Natural killer cell (primary cell): ENCODE data around the gene GALK1. TPM values are rescaled to one million over a fixed set of nuclear protein-coding genes. Genes with fewer than 3 reads are reported as not detected.

ENCODE experiments used
- ATAC-seq, 3 donors: fragments of 150-1000 bp in 2 of 3; fragments of 200-7000 bp in 1 of 3; cut with Tn5 transposase; 1 replicate in 1 of 3; 2 replicates in 2 of 3; pipeline ENCODE4 v1.10.0; 2021; ENCODE audit warnings: mild to moderate bottlenecking in 2 of 3, moderate library complexity in 2 of 3
- DNase-seq, 2 donors: peaks; one replicate each; pipeline versions ENCODE4 v3.0.0 to v3.0.0-alpha.2; 2013 to 2021; ENCODE audit warnings: mixed read lengths in 1 of 2
- H3K27ac ChIP-seq: one replicate; pipeline ENCODE4 v1.5.1; 2013; ENCODE audit warnings: mild to moderate bottlenecking, low read length
- H3K27me3 ChIP-seq: one replicate; pipeline ENCODE4 v1.6.1; 2013; ENCODE audit warnings: low read length; ENCODE audit not compliant: control insufficient read depth, insufficient read depth
- H3K36me3 ChIP-seq: one replicate; pipeline ENCODE4 v1.6.1; 2013; ENCODE audit warnings: low read length; ENCODE audit not compliant: control insufficient read depth, insufficient read depth
- H3K4me1 ChIP-seq: one replicate; pipeline ENCODE4 v1.6.1; 2013; ENCODE audit warnings: low read length; ENCODE audit not compliant: control insufficient read depth, insufficient read depth
- H3K4me3 ChIP-seq: one replicate; pipeline ENCODE4 v1.5.1; 2013; ENCODE audit warnings: low read length
- H3K9me3 ChIP-seq: one replicate; pipeline ENCODE4 v1.6.1; 2013; ENCODE audit warnings: low read length; ENCODE audit not compliant: control insufficient read depth, insufficient read depth
- H3K27ac Mint-ChIP-seq, 2 donors: one replicate each; pipeline ENCODE4 v1.8.0; 2022; ENCODE audit warnings: mild to moderate bottlenecking in 2 of 2, mixed read lengths in 2 of 2, moderate library complexity in 1 of 2
- H3K27me3 Mint-ChIP-seq, 2 donors: one replicate each; pipeline ENCODE4 v1.8.0; 2022; ENCODE audit warnings: low read depth in 2 of 2, mixed read lengths in 2 of 2
- H3K36me3 Mint-ChIP-seq: one replicate; pipeline ENCODE4 v1.8.0; 2022; ENCODE audit warnings: mixed read lengths
- H3K4me1 Mint-ChIP-seq, 2 donors: one replicate each; pipeline ENCODE4 v1.8.0; 2022; ENCODE audit warnings: mixed read lengths in 2 of 2
- H3K4me3 Mint-ChIP-seq: one replicate; pipeline ENCODE4 v1.8.0; 2022; ENCODE audit warnings: mild to moderate bottlenecking, moderate library complexity, mixed read lengths
- H3K9me3 Mint-ChIP-seq, 2 donors: one replicate each; pipeline ENCODE4 v1.8.0; 2022; ENCODE audit warnings: mixed read lengths in 2 of 2
- CTCF ChIP-seq: fragments of 200-600 bp; IDR thresholded peaks from one replicate; pipeline ENCODE4 v1.8.0; 2022; ENCODE audit warnings: antibody characterized with exemption
- WGBS: methylation state at CpG from one replicate; pipeline ENCODE4 v1.1.7; 2013; ENCODE audit warnings: missing lambda C conversion rate; ENCODE audit not compliant: insufficient coverage; 5-methylcytosine and 5-hydroxymethylcytosine counted together
- intact Hi-C: fragments of 100-400 bp; cut with micrococcal nuclease; formaldehyde crosslinking; loops from one replicate; pipeline ENCODE4 v1.14.2; 2022
- total RNA-seq, 4 donors: library from RNA; stranded (reverse); fragments of 120-200 nt in 1 of 4; gene quantifications; one replicate each; pipeline versions ENCODE4 v1.2.3 to v1.2.4, GENCODE V29; 2013 to 2022

GALK1 gene
- total RNA-seq, 3 donors from 2014 or later (not counting 1 experiment from before 2014, with no cell fraction given) = 11.9 to 15.9 (median 12.6) TPM

DNA sequence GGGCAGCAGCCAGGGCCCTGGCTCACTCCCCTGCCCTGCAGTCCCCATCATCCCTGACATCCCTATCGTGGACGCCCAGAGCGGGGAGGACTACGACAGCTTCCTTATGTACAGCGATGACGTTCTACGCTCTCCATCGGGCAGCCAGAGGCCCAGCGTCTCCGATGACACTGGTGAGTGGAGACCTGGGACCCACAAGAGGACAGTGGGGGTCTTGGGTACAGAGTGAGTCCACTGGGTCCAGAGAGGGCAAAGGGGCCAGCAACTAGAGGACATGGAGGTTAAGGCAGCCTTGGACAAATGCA lies 12.6 kb downstream of the GALK1 start:
- H3K36me3 ChIP-seq = no peaks in the 10 kb centered on the region
- DNase-seq = no peak
- no peak overlapping the region for H3K27ac ChIP-seq
- H3K27me3 Mint-ChIP-seq = peaks cover 3 to 7% of the 10 kb centered on the region in 2 donors
- H3K4me1 ChIP-seq = peaks cover 38% of the 10 kb centered on the region
- WGBS = 95% methylated on average over 10 of the region's 10 CpGs
- TF ChIP-seq CTCF = no peak
- H3K4me3 ChIP-seq = no peak overlapping the region
- H3K9me3 ChIP-seq = no peaks in the 10 kb centered on the region
- no peaks in the 10 kb centered on the region for H3K9me3 Mint-ChIP-seq
- H3K36me3 Mint-ChIP-seq = no peaks in the 10 kb centered on the region
- no peak overlapping the region for H3K27ac Mint-ChIP-seq
- H3K4me1 Mint-ChIP-seq = peaks cover 16 to 20% of the 10 kb centered on the region in 2 donors
- intact Hi-C loops = no loop called here
- no peak for ATAC-seq
- peak overlapping the region; percentile 35 for H3K4me3 Mint-ChIP-seq
- no peaks in the 10 kb centered on the region for H3K27me3 ChIP-seq

- Mint-ChIP-seq H3K9me3 (no peaks in the 10 kb centered on the region), H3K4me3 (no peak overlapping the region), H3K36me3 (no peaks in the 10 kb centered on the region), H3K27me3 (peaks cover 3 to 7% of the 10 kb centered on the region in 2 donors), H3K27ac (no peak overlapping the region), H3K4me1 (peaks cover 16 to 20% of the 10 kb centered on the region in 2 donors)
- no peaks in the 10 kb centered on the region for H3K9me3 ChIP-seq
- no peak overlapping the region for H3K27ac ChIP-seq
- no peaks in the 10 kb centered on the region for H3K27me3 ChIP-seq
- H3K4me3 ChIP-seq = no peak overlapping the region
- peaks cover 38% of the 10 kb centered on the region for H3K4me1 ChIP-seq
- H3K36me3 ChIP-seq = no peaks in the 10 kb centered on the region
- intact Hi-C loops = no loop called here
- TF ChIP-seq CTCF = no peak
- 89% methylated on average over 23 of the region's 24 CpGs for WGBS
- ATAC-seq (no peak), DNase-seq (no peak)
Observed at GRCh38 chr17:75751676-75752404, 13.2 kb downstream of the GALK1 start.

- Mint-ChIP-seq H3K4me1 (peaks cover 16 to 20% of the 10 kb centered on the region in 2 donors), H3K4me3 (no peak overlapping the region), H3K27ac (no peak overlapping the region), H3K9me3 (no peaks in the 10 kb centered on the region), H3K27me3 (peaks cover 3 to 7% of the 10 kb centered on the region in 2 donors), H3K36me3 (no peaks in the 10 kb centered on the region)
- Histone ChIP-seq H3K4me1 (peaks cover 36% of the 10 kb centered on the region), H3K27ac (no peak overlapping the region), H3K9me3 (no peaks in the 10 kb centered on the region), H3K4me3 (no peak overlapping the region), H3K27me3 (no peaks in the 10 kb centered on the region), H3K36me3 (no peaks in the 10 kb centered on the region)
- 86% methylated on average over 23 of the region's 23 CpGs for WGBS
- TF ChIP-seq CTCF = no peak
- no peak for ATAC-seq
- DNase-seq = no peak
- intact Hi-C loops = loop anchor here (1.0 kb wide), 1 partner anchor 118 kb away; the partner anchor contains the start of gene SMIM5
Observed at GRCh38 chr17:75750661-75751423, 14.2 kb downstream of the GALK1 start.
